ENCODE data around the gene PSTK.

GRCh38 chr10:123031124-123031523 is 50.9 kb downstream of the PSTK start:
- TF ChIP-seq POLR2A (IDR thresholded peaks at IDR 0.05; ENCODE audit: low read depth, low read length) (no peak), POLR2AphosphoS5 (IDR thresholded peaks at IDR 0.05; ENCODE audit: low read depth, low read length) (no peak), TAF1 (IDR thresholded peaks at IDR 0.05; ENCODE audit: borderline replicate concordance, low read depth, low read length) (no peak)

All from GM12892 (cell line).